Measurements from ENCODE around the gene ODAD2.

DNA sequence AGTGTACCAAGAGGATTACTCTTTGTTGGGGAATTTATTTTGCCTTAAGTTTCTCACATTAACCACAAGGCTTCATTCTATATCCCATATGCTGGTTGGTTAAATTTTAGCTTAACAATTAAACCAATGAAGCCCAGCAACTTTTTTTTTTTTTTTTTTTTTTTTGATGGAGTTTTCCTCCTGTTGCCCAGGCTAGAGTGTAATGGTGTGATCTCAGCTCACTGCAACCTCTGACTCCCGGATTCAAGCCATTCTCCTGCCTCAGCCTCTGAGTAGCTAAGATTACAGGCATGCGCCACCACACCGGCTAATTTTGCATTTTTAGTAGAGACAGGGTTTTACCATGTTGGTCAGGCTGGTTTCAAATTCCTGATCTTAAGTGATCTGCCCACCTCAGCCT, 178.2 kb downstream of the ODAD2 start:
- TF ChIP-seq EP300 (IDR thresholded peaks at IDR 0.05), result no peak
- TF ChIP-seq, protein P1, sequence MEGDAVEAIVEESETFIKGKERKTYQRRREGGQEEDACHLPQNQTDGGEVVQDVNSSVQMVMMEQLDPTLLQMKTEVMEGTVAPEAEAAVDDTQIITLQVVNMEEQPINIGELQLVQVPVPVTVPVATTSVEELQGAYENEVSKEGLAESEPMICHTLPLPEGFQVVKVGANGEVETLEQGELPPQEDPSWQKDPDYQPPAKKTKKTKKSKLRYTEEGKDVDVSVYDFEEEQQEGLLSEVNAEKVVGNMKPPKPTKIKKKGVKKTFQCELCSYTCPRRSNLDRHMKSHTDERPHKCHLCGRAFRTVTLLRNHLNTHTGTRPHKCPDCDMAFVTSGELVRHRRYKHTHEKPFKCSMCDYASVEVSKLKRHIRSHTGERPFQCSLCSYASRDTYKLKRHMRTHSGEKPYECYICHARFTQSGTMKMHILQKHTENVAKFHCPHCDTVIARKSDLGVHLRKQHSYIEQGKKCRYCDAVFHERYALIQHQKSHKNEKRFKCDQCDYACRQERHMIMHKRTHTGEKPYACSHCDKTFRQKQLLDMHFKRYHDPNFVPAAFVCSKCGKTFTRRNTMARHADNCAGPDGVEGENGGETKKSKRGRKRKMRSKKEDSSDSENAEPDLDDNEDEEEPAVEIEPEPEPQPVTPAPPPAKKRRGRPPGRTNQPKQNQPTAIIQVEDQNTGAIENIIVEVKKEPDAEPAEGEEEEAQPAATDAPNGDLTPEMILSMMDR (IDR thresholded peaks at IDR 0.05), result no peak
- TF ChIP-seq POLR2A (IDR thresholded peaks at IDR 0.05; ENCODE audit: low read depth), result no peak
